Prostate gland (tissue), 2 donors: ENCODE results near the gene NSUN3.

Source experiments
- POLR2A ChIP-seq: fragments of 450-650 bp; IDR thresholded peaks from one replicate; pipeline ENCODE4 v1.6.1; 2016; ENCODE audit warnings: antibody characterized with exemption, mild to moderate bottlenecking
- POLR2AphosphoS5 ChIP-seq: sonication (generic); formaldehyde crosslinking; IDR thresholded peaks from one replicate; pipeline ENCODE4 v1.6.1; 2017; ENCODE audit warnings: antibody characterized with exemption
- TF ChIP-seq, protein P1 (sequence below), 4 experiments: fragments of 200-600 bp in 2 of 4; fragments of 450-650 bp in 2 of 4; sonication (generic) in 2 of 4; IDR thresholded peaks; 1 replicate in 3 of 4; 2 replicates in 1 of 4; pipeline ENCODE4 v1.5.1; 2016 to 2019; ENCODE audit warnings: antibody characterized with exemption in 4 of 4, mild to moderate bottlenecking in 2 of 4, moderate library complexity in 2 of 4

DNA sequence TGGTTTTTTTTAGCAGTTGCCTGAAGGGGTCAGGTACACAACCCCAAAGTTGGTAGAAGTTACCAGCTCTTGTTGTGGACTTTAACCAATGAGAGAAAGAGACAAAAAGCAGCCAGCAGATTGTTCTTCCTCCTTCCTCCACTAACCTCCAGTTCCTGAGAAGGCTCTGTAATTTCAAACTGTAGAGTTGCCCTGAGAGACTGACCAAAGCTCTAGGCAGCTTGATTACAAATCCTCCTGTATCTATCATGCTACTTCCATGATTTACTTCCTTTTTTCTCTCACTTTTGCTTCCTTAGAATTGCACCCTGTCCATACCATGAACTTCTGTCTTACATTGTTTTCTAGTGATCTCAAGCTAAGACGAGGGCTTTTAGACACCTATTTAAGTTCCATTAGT is 29.2 kb downstream of the NSUN3 start:
- TF ChIP-seq POLR2A (no peak), POLR2AphosphoS5 (no peak)
- TF ChIP-seq, protein P1, sequence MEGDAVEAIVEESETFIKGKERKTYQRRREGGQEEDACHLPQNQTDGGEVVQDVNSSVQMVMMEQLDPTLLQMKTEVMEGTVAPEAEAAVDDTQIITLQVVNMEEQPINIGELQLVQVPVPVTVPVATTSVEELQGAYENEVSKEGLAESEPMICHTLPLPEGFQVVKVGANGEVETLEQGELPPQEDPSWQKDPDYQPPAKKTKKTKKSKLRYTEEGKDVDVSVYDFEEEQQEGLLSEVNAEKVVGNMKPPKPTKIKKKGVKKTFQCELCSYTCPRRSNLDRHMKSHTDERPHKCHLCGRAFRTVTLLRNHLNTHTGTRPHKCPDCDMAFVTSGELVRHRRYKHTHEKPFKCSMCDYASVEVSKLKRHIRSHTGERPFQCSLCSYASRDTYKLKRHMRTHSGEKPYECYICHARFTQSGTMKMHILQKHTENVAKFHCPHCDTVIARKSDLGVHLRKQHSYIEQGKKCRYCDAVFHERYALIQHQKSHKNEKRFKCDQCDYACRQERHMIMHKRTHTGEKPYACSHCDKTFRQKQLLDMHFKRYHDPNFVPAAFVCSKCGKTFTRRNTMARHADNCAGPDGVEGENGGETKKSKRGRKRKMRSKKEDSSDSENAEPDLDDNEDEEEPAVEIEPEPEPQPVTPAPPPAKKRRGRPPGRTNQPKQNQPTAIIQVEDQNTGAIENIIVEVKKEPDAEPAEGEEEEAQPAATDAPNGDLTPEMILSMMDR (IDR thresholded peaks at IDR 0.05) = no peak
